Stimulated activated CD4-positive, alpha-beta T cell treated with anti-CD3 and anti-CD28 coated beads, Interleukin-4, amount 100 ng/mL, for 4 hours (primary cell): Measurements from ENCODE around the gene SPAG6.
A peak's percentile ranks its signal among the peaks of the same experiment; 100 is the strongest.
"Not testable (repeated sequence)": the region's sequence is repeated elsewhere in the genome, so short reads cannot be mapped to it uniquely, and the experiment has no call there.

Source experiments
- DNase-seq, 2 experiments: peaks; one replicate each; pipeline ENCODE4 v3.0.0-alpha.2; 2020

Gene SPAG6

GRCh38 chr10:22381262-22381661 is 36.0 kb downstream of the SPAG6 start:
- DNase-seq: no peak

GRCh38 chr10:22386503-22386902 is 41.2 kb downstream of the SPAG6 start:
- no peak for DNase-seq

GRCh38 chr10:22389856-22390589 is 44.7 kb downstream of the SPAG6 start:
- no peak for DNase-seq

GRCh38 chr10:22391600-22391999 is 46.3 kb downstream of the SPAG6 start:
- no peak for DNase-seq

- not testable (repeated sequence) for DNase-seq
These were observed 50.9 kb downstream of the SPAG6 start for GRCh38 chr10:22396195-22396594.

GRCh38 chr10:22406916-22407315 is 61.6 kb downstream of the SPAG6 start:
- DNase-seq: not testable (repeated sequence)

- DNase-seq: no peak
These were observed 65.1 kb downstream of the SPAG6 start for GRCh38 chr10:22410394-22410793.

- DNase-seq: no peak
These were observed 65.5 kb downstream of the SPAG6 start for GRCh38 chr10:22410846-22411245.

- no peak for DNase-seq
These were observed 68.8 kb downstream of the SPAG6 start for GRCh38 chr10:22414146-22414545.

- DNase-seq: no peak
These were observed 69.8 kb downstream of the SPAG6 start for GRCh38 chr10:22415072-22415471.

- no peak for DNase-seq
These were observed 72.5 kb downstream of the SPAG6 start for GRCh38 chr10:22417736-22418268.

GRCh38 chr10:22420787-22421517 is 75.7 kb downstream of the SPAG6 start:
- DNase-seq: no peak

GRCh38 chr10:22426653-22427052 is 81.4 kb downstream of the SPAG6 start:
- no peak for DNase-seq

GRCh38 chr10:22427101-22427500 is 81.8 kb downstream of the SPAG6 start:
- no peak for DNase-seq

- DNase-seq: no peak
These were observed 82.7 kb downstream of the SPAG6 start for GRCh38 chr10:22427890-22428571.

GRCh38 chr10:22429146-22429545 is 83.8 kb downstream of the SPAG6 start:
- DNase-seq: no peak

- DNase-seq: no peak
These were observed 84.7 kb downstream of the SPAG6 start for GRCh38 chr10:22429981-22430421.

- no peak for DNase-seq
These were observed 88.6 kb downstream of the SPAG6 start for GRCh38 chr10:22433875-22434274.

- DNase-seq: no peak
These were observed 89.2 kb downstream of the SPAG6 start for GRCh38 chr10:22434521-22434920.

GRCh38 chr10:22435650-22436049 is 90.4 kb downstream of the SPAG6 start:
- DNase-seq: peak in 1 of 2 experiments; percentile 9

GRCh38 chr10:22436526-22436892 is 91.2 kb downstream of the SPAG6 start:
- no peak for DNase-seq

GRCh38 chr10:22436893-22437619 is 91.8 kb downstream of the SPAG6 start:
- DNase-seq: peak; percentile 82 to 91
